Measurements from ENCODE around the gene ACTL7B.
"Not testable (repeated sequence)": the region's sequence is repeated elsewhere in the genome, so short reads cannot be mapped to it uniquely, and the experiment has no call there.

GRCh38 chr9:108886594-108887271 is 30.9 kb upstream of the ACTL7B start:
- not testable (repeated sequence) for TF ChIP-seq CTCF (IDR thresholded peaks at IDR 0.05; ENCODE audit: poor library complexity); EZH2 (IDR thresholded peaks at IDR 0.05; ENCODE audit: borderline replicate concordance)

Measured in hepatocyte (in vitro differentiated cells).